Measurements from ENCODE around the gene DIPK1B.
"Not testable (repeated sequence)": the region's sequence is repeated elsewhere in the genome, so short reads cannot be mapped to it uniquely, and the experiment has no call there.

Gene DIPK1B

DNA sequence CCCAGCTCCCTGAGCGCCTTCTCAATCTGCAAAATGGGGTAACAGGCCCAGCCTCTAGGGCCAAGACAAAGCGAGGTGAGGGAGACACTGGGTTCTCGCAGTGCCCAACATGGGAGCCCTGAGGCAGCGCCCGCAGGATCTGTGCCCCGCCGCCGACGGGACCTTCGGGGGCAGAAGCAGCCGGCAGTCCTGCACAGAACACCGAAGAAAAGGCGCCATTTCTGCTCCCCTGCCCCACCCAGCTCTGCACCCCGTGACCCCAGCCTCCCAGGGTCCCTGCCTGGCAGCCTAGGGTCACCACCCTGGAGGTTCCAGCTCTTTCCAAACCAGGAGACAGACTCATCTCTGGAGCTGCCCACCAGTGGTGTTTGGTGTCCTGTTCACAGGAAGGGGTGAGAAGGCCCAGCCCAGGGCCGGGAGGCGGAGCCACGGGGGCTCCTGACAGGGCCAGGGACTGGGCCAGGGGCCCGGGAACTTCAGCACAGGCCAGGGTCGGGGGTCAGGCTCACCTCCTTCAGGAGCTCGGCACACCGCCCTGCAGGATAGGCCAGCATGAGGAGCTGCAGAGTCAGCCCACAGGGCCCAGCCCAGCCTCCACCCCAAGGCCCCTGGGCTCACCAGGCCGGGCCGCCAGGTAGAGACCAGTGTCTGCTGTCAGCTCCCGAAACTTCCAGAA, 42.4 kb downstream of the DIPK1B start:
- H3K4me3 ChIP-seq (replicated peaks; ENCODE audit: low read depth, low read length) = no peak overlapping the region
- no peak for TF ChIP-seq CTCF (IDR thresholded peaks at IDR 0.05; ENCODE audit: low read length, missing control alignments)
- DNase-seq (ENCODE audit: low read depth) = no peak

- not testable (repeated sequence) for DNase-seq (ENCODE audit: low read depth); H3K4me3 ChIP-seq (replicated peaks; ENCODE audit: low read depth, low read length)
Measured at GRCh38 chr9:136755302-136756133, 43.1 kb downstream of the DIPK1B start.

DNA sequence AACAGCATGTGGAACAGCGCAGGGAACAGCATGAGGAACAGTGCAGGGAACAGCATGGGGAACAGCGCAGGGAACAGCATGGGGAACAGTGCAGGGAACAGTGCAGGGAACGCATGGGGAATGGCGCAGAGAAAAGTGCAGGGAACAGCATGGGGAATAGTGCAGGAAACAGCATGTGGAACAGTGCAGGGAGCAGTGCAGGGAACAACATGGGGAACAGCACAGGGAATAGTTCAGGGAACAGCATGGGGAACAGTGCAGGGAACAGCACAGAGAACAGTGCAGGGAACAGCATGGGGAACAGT, 43.7 kb downstream of the DIPK1B start:
- DNase-seq (ENCODE audit: low read depth) = no peak
- no peak overlapping the region for H3K4me3 ChIP-seq (replicated peaks; ENCODE audit: low read depth, low read length)
- no peak for TF ChIP-seq CTCF (IDR thresholded peaks at IDR 0.05; ENCODE audit: low read length, missing control alignments)

GRCh38 chr9:136756836-136757235, 44.5 kb downstream of the DIPK1B start:
- DNase-seq (ENCODE audit: low read depth) = no peak
- no peak for TF ChIP-seq CTCF (IDR thresholded peaks at IDR 0.05; ENCODE audit: low read length, missing control alignments)
- H3K4me3 ChIP-seq (replicated peaks; ENCODE audit: low read depth, low read length) = no peak overlapping the region

DNA sequence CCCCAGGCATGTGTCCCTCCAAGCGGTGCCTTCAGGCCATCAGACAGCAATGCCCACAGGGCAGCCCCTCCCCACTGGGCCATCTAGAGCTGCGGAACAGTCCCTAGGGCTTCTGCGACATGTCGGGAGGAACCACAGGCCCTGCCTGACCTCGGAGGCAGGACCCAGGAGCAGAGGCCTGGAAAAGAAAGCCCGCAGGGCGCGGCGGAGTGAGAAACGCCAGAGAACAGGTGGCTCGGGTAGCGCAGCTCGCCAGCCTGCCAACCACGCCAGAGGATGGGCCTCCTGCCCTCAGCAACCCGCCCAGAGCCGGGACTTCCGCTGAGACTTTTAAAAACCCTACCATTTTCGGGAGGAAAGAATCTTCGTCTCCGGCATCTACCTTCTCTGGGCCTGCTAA, 45.0 kb downstream of the DIPK1B start:
- no peak overlapping the region for H3K4me3 ChIP-seq (replicated peaks; ENCODE audit: low read depth, low read length)
- no peak for DNase-seq (ENCODE audit: low read depth)
- TF ChIP-seq CTCF (IDR thresholded peaks at IDR 0.05; ENCODE audit: low read length, missing control alignments) = no peak

DNA sequence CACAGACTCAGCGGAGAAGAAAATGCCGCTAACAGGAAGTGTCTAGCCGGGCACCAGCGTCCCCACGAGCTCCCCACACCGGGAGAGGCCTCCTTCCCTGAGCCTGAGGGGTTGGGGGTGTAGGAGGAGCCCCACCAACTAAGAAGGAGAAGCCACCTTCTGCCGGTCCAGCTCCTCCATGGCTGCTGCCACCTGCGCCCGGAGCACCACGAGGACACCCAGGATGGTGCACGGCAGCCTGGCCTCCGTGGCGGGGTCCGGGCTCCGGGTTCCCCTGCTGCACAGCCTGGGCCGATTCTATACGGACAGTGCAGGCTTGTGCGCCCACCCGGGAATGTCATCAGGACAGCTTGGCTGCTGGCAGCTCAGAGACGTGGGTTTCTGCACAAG, 45.4 kb downstream of the DIPK1B start:
- DNase-seq (ENCODE audit: low read depth) = no peak

DNA sequence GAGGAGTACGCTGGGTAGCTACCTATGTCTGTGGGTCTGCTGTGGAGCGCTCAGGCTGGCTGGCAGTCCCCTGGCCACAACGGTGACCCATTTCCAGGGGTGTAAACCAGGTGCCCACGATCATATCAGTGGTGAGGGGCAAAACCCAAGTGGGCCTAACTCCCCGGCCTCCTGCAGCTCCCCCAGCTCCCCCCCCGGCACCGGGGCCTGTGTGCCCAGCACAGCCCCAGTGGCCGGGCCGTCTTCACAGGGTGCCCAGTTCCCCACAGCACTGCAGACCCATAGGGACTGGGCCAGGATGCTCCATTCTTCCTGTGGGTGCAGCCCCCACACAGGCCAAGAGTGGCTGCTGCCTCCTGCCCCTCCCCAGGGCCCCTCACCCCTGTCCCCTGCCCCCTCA, 46.6 kb downstream of the DIPK1B start:
- no peak overlapping the region for H3K4me3 ChIP-seq (replicated peaks; ENCODE audit: low read depth, low read length)
- no peak for TF ChIP-seq CTCF (IDR thresholded peaks at IDR 0.05; ENCODE audit: low read length, missing control alignments)
- DNase-seq (ENCODE audit: low read depth) = no peak

More for the DNA sequence above, 45.4 kb downstream of the DIPK1B start:
- TF ChIP-seq CTCF (IDR thresholded peaks at IDR 0.05; ENCODE audit: low read length, missing control alignments) = no peak
- H3K4me3 ChIP-seq (replicated peaks; ENCODE audit: low read depth, low read length) = no peak overlapping the region

Data from fibroblast of pulmonary artery (primary cell).